Activated CD4-positive, alpha-beta T cell treated with anti-CD3 and anti-CD28 coated beads for 1 hour (primary cell): ENCODE data around the gene FSIP1.

Source experiments
- DNase-seq: peaks from one replicate; pipeline ENCODE4 v3.0.0-alpha.2; 2020

Gene FSIP1

GRCh38 chr15:39591141-39591895 is 191.3 kb downstream of the FSIP1 start:
- no peak for DNase-seq

GRCh38 chr15:39589815-39590644 is 192.6 kb downstream of the FSIP1 start:
- DNase-seq, result no peak

GRCh38 chr15:39589193-39589814 is 193.3 kb downstream of the FSIP1 start:
- no peak for DNase-seq

DNA sequence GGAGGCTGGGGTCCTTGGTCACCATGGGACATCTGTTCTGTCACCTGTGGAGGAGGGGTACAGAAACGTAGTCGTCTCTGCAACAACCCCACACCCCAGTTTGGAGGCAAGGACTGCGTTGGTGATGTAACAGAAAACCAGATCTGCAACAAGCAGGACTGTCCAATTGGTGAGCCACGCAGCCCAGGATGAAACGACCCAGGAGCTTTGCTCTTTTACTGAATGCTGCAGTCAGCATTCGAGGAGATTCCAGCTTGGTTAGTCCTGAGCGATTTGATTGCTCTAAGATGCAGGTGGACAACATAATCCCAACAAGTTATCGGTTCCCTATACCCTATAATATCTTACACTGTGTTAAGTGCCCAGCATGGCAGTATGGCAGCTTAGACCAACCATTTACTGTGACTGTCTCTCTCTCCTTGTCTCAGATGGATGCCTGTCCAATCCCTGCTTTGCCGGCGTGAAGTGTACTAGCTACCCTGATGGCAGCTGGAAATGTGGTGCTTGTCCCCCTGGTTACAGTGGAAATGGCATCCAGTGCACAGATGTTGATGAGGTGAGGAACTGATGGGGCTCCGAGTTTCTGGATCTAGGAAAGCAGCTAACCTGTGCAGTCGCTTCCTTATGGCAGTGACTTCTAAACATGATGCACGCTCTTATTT is 194.0 kb downstream of the FSIP1 start:
- DNase-seq, result no peak

DNA sequence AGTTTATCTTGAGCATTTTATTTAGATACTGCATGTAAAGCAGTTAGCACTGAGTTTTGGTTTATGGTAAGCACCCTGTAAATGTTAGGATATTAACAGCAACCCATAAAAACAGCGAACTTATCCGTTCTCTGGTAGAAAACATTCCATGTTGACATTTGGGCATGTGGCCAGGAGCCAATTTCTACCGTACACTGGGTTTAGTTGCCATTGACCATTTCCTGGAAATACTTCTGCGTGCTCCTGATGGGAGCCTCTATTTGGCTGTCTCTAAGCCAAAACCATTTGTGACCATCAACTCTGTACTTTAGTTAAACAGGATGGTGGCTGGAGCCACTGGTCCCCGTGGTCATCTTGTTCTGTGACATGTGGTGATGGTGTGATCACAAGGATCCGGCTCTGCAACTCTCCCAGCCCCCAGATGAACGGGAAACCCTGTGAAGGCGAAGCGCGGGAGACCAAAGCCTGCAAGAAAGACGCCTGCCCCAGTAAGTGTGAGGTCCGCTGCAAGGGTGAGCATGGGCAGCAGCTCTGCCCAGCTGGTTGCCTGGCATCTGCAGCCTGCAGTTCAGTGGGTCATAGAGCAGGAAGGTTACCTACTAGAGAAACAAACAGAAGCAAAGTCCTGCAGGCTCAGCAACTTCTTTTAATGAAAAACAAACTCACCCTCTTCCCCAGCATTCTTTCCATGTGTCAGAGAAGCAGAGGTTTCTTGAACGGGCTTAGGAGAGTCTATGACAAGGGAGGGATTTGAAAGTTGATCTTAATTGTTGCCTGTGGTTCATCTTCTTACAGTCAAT is 194.7 kb downstream of the FSIP1 start:
- no peak for DNase-seq

- DNase-seq, result no peak
Observed at GRCh38 chr15:39587096-39587721, 195.4 kb downstream of the FSIP1 start.

GRCh38 chr15:39586387-39587095 is 196.1 kb downstream of the FSIP1 start:
- no peak for DNase-seq

GRCh38 chr15:39585871-39586301 is 196.8 kb downstream of the FSIP1 start:
- DNase-seq, result no peak

GRCh38 chr15:39585389-39585841 is 197.2 kb downstream of the FSIP1 start:
- no peak for DNase-seq

DNA sequence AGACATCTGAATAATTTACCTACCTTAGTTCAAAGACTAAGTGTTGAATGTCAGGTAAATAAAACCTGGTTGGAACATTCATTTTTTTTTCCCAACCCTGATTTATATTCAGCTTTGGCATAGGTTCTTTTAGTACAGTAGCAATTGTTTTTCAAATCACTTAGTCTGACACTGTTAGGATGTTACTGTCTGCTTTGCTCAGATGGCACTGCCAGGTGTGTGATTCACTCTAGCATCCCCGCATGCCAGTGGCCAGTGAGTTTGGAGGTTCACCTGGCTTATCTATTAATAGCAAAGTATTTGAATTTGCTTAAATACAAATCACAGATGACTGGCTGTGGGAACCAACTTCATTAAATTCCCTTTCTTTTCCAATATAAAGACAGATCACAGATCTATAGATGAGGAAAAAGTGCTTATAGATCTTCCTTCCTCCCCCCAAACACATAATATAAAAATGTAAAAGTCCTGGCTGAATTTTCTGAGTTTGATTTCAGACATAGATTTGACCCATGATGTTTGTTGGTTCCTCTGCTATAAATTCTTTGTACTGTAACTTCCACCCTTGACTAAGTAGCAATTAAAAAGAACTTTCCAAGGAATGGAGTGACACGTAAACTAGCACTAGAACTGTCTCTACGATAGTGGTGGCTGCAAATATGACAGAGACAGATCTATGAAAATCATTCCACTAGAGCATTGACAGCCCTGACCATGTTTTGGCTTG is 197.8 kb downstream of the FSIP1 start:
- DNase-seq, result no peak

DNA sequence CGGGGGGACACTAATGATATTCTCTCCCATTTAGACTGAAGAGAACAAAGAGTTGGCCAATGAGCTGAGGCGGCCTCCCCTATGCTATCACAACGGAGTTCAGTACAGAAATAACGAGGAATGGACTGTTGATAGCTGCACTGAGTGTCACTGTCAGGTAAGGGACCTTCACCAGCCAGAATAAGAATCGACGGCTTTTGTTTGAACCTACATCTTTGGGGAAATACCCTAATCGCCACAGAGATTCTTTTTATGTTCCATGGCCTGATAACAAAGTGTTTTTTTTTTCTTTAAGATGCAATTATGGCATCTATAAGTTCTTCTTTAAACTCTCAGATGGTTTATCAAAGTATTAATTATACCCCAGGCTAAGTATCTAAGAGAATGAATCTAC is 198.4 kb downstream of the FSIP1 start:
- no peak for DNase-seq

DNA sequence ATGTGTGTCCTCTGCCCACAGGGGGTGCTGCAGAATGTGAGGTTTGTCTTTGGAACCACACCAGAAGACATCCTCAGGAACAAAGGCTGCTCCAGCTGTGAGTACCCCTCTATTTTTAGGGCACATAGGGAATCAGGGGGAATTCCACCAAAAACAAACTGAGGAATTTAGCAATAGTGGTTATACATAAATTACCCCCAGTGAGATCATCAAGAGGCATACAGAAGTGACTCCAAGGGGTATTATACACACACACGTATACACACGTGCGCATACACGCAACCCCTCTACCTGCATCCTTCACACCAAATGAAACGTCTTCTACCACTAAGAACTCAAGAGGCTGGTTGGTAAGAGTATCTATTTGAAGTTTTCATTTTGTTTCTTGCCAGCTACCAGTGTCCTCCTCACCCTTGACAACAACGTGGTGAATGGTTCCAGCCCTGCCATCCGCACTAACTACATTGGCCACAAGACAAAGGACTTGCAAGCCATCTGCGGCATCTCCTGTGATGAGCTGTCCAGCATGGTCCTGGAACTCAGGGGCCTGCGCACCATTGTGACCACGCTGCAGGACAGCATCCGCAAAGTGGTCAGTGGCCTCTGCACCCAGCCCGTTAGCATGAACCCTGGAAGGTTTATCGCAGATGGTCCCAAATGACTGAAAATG is 198.9 kb downstream of the FSIP1 start:
- no peak for DNase-seq

- DNase-seq, result no peak
Observed at GRCh38 chr15:39582977-39583595, 199.6 kb downstream of the FSIP1 start.

DNA sequence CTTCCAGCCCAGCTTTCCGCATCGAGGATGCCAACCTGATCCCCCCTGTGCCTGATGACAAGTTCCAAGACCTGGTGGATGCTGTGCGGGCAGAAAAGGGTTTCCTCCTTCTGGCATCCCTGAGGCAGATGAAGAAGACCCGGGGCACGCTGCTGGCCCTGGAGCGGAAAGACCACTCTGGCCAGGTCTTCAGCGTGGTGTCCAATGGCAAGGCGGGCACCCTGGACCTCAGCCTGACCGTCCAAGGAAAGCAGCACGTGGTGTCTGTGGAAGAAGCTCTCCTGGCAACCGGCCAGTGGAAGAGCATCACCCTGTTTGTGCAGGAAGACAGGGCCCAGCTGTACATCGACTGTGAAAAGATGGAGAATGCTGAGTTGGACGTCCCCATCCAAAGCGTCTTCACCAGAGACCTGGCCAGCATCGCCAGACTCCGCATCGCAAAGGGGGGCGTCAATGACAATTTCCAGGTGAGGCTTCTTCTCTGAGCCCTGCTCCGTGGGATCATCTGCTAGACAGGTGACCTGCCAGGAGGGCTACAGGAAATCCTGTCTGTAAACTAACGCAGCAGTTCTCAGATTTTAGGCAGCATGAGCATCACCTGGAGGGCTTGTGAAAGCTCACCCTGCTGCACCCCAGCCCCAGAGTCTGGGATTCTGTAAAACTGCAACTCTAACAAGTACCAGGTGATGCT is 200.2 kb downstream of the FSIP1 start:
- no peak for DNase-seq

DNA sequence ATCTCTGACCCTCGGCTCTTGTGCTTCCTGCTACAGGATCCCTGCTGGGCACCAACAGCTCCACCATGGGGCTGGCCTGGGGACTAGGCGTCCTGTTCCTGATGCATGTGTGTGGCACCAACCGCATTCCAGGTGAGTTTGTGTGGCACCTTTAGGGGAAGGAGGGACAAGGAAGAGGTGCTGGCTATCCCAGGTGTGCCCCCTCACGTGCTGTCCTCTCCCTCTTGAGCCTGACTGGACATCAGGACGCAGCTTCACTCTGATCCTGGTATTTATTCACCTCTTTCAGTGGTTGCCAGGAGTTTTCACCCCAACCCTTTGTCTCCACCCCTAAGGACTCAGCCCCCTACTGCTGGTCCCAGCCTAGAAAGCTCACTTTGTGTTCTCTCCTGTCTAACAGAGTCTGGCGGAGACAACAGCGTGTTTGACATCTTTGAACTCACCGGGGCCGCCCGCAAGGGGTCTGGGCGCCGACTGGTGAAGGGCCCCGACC is 200.8 kb downstream of the FSIP1 start:
- no peak for DNase-seq

GRCh38 chr15:39581242-39581792 is 201.3 kb downstream of the FSIP1 start:
- no peak for DNase-seq

DNA sequence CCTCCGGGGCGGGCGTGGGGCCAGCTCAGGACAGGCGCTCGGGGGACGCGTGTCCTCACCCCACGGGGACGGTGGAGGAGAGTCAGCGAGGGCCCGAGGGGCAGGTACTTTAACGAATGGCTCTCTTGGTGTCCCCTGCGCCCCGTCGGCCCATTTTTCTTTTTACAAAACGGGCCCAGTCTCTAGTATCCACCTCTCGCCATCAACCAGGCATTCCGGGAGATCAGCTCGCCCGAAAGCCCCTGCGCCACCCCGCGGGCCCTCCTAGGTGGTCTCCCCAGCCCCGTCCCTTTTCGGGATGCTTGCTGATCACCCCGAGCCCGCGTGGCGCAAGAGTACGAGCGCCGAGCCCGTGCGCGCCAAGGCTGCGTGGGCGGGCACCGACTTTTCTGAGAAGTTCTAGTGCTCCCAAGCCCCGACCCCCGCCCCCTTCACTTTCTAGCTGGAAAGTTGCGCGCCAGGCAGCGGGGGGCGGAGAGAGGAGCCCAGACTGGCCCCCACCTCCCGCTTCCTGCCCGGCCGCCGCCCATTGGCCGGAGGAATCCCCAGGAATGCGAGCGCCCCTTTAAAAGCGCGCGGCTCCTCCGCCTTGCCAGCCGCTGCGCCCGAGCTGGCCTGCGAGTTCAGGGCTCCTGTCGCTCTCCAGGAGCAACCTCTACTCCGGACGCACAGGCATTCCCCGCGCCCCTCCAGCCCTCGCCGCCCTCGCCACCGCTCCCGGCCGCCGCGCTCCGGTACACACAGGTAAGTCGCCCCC is 202.0 kb downstream of the FSIP1 start, which contains the start of gene THBS1:
THBS1 (plus strand) TSS at position 595 of the 757 bp plus-strand sequence. CDS start 779 bp downstream, outside the sequence.
- DNase-seq, result peak; percentile 12
